ENCODE measurements around the gene PRR16.

PRR16 gene

DNA sequence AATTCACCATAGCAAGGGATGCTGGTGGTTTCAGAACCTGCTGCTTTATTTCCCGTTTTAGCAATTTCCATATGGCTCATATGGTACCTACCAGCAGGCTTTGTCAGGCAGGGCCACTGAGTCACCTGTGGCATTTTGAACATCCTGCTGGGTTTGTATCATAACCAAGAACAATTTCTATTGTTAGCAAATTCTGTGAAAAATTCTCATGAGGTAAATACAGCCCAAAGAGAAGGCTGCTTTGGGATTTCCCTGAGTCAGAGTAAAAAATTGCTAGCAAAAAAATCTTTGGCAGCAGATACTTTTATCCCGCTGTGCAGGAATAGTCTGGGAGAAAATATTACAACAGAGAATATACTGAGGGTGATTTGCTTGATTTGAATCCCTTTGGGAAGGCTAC is 52.7 kb downstream of the PRR16 start:
- peak; percentile 85 for DNase-seq

- peak; percentile 24 for DNase-seq
Measured at GRCh38 chr5:120517607-120518252, 53.6 kb downstream of the PRR16 start.

DNA sequence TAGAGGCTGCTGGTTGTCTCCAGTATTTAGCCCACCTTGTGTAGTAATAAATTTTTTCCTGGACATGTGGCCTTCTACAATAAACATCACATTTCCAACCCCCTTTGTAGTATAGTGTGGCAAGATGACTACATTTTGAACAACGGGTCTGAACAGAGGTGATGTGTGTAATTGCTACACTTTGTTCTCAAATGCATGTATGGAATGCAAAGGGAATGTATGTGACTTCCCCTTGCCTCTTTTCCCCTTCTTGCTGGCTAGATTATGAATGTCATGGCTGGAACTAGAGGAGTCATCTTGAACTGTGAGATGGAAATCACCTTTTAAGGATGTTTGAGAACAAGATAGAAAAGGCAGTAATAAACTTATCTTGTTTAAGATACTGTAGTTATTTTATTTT is 54.5 kb downstream of the PRR16 start:
- peak; percentile 36 for DNase-seq

- DNase-seq, result no peak
Measured at GRCh38 chr5:120527251-120527650, 63.2 kb downstream of the PRR16 start.

- peak; percentile 87 for DNase-seq
Measured at GRCh38 chr5:120528609-120529008, 64.5 kb downstream of the PRR16 start.

DNA sequence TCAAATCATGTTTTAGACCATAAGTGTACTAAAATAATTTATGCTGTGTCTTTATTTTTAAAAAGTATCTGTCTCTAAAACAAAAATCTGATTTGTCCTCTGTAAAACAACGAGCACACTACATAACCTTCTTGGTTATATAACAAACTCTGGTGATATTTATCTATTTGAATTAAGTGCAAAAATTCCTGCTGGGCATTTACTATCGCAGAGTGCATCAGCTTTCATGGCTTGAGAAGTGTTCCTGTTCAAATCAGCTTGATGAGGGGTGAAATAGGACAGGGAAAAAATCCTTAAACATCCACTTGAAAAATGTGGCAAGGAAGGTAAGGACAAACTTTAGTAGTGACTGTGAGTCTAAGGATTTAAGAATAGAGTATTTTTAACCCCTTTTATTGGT is 65.3 kb downstream of the PRR16 start:
- no peak for DNase-seq

- no peak for DNase-seq
Measured at GRCh38 chr5:120531215-120531614, 67.1 kb downstream of the PRR16 start.

DNA sequence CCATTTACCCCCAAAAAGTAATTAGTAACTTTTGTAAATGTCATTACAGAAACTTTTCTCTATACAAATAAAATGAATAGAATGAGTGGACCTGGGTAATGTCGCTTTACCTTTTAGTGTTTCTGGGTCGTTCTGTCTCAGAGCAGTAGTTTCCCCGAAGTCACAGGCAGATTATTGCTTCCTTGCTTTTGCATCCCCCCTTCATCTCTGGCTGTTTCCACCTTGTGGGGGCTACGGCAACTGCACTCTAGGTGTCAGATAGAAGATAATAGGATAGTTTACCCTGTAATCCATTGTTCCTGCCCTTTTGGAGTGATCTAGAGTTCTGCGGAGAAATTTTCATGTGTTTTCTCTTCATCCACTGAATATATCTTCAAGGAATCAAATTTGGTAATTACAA is 68.7 kb downstream of the PRR16 start:
- no peak for DNase-seq

GRCh38 chr5:120533581-120533980 is 69.5 kb downstream of the PRR16 start:
- no peak for DNase-seq

DNA sequence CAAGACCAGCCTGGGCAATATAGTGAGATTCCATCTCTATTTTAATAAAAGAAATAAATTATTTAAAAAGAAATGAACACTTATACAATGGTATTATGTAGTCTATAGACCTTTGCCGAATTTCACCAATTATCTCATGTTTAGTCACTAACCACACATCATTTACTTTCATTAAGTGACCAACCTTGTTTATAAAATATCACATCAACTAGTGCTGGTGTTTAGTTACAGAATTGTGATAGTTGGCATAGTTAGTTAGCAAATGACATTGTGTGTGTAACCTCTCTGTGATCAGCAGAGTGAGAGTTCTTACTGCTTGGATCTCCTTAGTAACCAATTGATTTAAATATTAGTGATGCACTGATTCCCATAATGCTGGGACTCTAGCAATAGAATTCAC is 71.8 kb downstream of the PRR16 start:
- DNase-seq, result no peak

DNA sequence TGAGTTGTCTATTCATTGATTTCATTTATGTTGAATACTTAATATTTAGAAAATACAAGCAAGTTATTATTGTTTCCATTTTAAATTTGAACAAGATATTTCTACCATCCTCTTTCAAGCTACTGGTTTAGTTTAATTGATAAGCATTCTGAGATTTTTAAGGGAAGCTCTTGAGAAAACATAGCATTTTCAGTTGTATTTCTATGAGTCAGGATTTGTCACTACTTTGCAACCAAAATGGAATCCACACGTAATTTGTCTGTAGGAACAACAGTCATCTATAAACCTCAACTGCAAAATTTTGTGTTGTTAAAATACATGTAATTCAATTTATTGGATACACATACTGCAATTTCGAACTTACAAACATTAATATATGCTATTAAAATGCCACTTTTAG is 74.0 kb downstream of the PRR16 start:
- peak; percentile 74 for DNase-seq

- peak; percentile 54 for DNase-seq
Measured at GRCh38 chr5:120538644-120539043, 74.5 kb downstream of the PRR16 start.

DNA sequence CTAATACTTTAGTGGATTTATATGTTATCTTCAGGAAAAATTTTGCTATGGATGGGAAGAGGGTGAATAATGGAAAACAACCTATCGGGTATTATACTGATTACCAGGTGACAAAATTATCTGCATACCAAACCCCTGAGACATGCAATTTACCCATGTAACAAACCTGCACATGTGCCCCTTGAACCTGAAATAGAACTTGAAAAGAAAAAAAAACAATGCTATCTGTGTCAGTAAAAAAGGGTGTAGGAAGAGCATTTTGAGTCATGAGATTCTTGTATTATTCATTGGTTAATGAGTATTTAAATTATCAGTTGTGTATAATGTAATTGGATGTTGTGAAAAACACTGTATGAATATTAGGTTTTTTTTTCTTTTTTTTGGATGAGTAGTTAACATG is 75.4 kb downstream of the PRR16 start:
- no peak for DNase-seq

GRCh38 chr5:120540097-120540496 is 76.0 kb downstream of the PRR16 start:
- no peak for DNase-seq

- peak; percentile 22 for DNase-seq
Measured at GRCh38 chr5:120544043-120544442, 79.9 kb downstream of the PRR16 start.

- peak; percentile 63 for DNase-seq
Measured at GRCh38 chr5:120545007-120545406, 80.9 kb downstream of the PRR16 start.

DNA sequence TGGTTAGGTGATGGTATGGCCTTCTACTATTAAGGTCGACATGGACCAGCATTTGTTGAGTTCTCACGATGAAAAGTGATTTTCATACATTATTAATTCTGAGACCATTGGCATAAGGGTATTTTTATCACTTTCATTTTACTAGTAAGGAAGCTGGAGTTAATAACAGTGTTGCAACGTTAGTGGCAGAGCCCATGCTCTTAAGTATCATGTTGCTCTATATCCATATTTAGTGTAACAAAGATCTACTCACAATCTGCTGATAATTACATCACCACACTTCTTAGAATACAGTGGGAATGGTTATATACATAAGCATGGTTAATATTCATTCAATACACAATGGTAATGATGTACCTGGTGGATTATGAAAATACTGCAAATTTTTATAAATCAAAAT is 81.9 kb downstream of the PRR16 start:
- peak; percentile 24 for DNase-seq

GRCh38 chr5:120546922-120547321 is 82.8 kb downstream of the PRR16 start:
- DNase-seq, result no peak

DNA sequence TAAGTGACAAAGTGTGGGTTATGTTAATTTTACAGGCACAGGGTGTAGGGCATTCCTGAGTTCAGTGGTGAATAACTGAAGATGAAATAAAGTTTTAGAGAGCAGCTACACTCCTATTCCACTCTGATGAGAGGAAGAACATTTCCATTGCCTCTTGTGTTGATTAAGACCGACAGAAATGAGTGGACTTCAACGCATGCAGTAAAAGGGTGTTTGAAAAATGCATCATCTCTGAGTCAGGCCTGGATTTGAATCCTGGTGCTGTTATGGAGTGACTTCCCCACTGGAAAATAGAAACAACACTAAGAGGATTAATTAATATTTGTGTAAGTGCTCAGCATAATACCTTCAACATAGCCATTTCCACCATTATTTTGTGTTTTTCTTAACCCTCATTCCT is 86.3 kb downstream of the PRR16 start:
- DNase-seq, result peak; percentile 22

- DNase-seq, result no peak
Measured at GRCh38 chr5:120552638-120553037, 88.5 kb downstream of the PRR16 start.

DNA sequence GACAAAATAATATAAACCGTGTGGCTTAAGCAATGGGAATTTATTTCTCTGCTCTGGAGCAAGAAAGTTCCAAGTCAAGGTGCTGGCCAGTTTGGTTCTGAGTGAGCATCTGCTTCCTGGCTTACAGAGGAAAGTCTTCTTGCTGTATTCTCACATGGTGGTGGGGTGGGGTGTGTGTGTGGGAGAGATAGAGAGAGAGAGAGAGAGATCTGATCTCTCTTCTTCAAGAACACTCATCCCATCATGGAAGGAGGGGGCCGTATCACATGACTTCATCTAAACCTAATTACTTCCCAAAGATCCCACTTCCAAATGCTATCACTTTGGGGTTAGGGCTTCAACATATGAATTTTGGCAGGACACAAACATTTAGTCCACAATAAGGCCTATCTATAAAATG is 91.2 kb downstream of the PRR16 start:
- DNase-seq, result no peak

- DNase-seq, result peak; percentile 9
Measured at GRCh38 chr5:120564013-120564412, 99.9 kb downstream of the PRR16 start.

GRCh38 chr5:120567066-120567465 is 103.0 kb downstream of the PRR16 start:
- no peak for DNase-seq

GRCh38 chr5:120567921-120568320 is 103.8 kb downstream of the PRR16 start:
- no peak for DNase-seq

DNA sequence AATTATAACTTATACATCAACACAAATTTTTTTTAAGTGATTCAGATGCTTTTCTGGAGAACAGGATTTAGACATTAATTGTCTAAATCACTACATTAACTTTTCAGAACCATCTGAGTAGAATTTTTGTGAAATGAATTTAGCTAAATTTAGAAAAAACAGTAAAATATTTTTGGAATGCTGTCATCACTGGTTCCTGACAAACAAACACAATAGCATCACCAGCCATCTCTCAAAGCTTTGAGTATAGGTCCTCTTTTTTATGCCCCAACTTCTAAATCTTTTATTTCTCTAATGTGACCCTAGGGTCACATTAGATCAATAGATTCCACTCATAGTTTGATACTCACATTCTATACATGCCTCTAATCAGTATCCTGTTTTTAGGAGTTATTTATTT is 104.6 kb downstream of the PRR16 start:
- peak; percentile 55 for DNase-seq

All from fibroblast of skin of scalp (primary cell).